ENCODE data around the gene ASPG. TPM values are rescaled to one million over a fixed set of nuclear protein-coding genes. Genes with fewer than 3 reads are reported as not detected.

Gene ASPG
- total and polyA plus RNA-seq, 2 experiments from 2014 or later = not detected

DNA sequence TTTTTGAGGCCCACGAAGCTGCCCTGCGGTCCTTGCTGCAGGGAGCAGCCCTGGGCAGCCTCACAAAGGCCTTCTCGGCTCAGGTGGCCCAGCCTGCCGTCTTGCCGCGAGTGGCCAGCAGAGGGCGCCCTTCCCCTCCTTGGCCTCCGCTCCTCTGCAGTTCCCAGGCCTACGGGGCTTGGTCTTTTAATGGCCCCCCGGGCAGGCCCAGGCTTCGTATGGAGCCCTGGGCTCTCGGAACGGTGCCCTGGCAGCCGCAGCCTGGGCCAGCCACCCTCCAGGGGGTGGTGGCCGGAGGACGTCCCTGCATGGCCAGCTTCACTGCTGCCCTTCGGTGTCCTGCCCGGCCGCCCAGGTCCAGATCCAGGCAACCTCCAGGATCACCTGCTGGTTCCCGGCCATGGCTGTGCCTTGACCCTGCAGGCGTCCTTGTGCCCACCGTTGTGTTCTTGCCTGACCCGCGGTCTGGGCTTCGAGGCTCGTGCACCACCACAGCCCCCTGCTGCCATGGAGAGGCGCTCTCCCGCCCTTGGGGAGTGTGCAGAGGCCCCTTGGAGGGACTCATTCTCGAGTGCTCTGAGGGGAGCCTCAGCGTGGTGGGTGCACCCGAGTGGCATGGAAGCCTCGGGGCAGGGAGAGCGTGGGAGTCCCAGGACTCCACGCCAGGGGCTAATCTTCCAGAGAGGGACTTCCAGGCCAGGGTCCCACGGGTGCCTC, 9.4 kb downstream of the ASPG start:
- Histone ChIP-seq H3K27me3 (replicated peaks; ENCODE audit: insufficient read depth) (no peaks in the 10 kb centered on the region), H3K4me2 (ENCODE audit: unreplicated experiment) (no peak overlapping the region), H3K9ac (no peak overlapping the region), H3K9me3 (ENCODE audit: low read depth) (no peaks in the 10 kb centered on the region), H3F3A (ENCODE audit: insufficient read depth) (no peaks in the 10 kb centered on the region), H3K27ac (no peak overlapping the region), H3K9me2 (ENCODE audit: insufficient read depth) (no peaks in the 10 kb centered on the region), H3K4me1 (ENCODE audit: insufficient read depth) (no peaks in the 10 kb centered on the region), H2AFZ (no peak overlapping the region), H3K36me3 (ENCODE audit: low read depth) (no peaks in the 10 kb centered on the region), H4K20me1 (ENCODE audit: insufficient read depth) (no peaks in the 10 kb centered on the region), H3K4me3 (no peak overlapping the region), H3K79me2 (ENCODE audit: insufficient read depth) (no peaks in the 10 kb centered on the region)
- in situ Hi-C loops (cut with MboI) = no loop called here
- 33% methylated on average over 31 to 32 of the region's 35 CpGs for WGBS, 2 experiments (ENCODE audit: low coverage in 1 of 2, low lambda C conversion rate in 2 of 2, missing lambda C conversion rate in 2 of 2)
- peak; percentile 55 for DNase-seq
- TF ChIP-seq EZH2 (IDR thresholded peaks at IDR 0.05; ENCODE audit: insufficient read depth, poor library complexity, severe bottlenecking) (no peak), EZH2phosphoT487 (IDR thresholded peaks at IDR 0.05; ENCODE audit: insufficient read depth, low read depth) (no peak)

DNA sequence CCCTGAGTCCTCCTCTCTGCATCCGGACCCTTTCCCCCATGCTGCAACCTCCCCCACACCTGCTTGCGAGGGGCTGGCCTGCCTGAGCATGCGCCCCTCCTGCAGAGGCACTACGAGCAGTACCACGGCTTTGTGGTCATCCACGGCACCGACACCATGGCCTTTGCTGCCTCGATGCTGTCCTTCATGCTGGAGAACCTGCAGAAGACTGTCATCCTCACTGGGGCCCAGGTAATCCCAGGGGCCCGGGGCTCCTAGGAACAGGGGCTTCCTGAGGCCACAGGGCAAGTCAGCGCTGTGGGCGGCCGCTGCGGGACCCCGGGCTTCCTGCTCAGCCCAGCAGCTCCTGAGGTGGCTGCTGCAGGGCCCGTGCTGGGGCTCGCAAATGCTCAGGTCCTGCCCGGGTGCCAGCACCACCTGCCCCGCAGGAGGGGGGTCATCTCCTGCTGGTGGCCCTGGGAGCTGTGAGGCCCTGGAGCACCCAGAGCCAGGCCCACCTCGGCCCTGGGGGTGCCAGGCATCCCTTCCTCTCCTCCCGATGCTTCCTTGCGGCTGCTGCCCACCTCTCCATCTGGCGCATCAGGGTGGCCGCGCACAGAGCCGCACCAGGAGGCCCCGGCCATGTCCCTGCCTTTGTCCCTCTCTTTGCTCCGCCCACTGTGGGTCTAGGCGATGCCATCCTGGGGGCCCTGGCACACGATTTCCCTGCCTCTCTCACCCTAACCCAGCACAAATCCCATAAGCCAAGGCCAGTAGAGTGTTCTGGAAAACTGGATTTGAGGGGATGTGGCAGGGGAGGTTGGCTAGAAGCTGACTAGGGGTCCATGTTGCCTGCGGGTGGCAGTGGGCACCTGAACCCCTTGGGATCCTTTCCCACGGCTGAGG, 10.2 kb downstream of the ASPG start:
- in situ Hi-C loops (cut with MboI) = no loop called here
- H4K20me1 ChIP-seq (ENCODE audit: insufficient read depth) = no peaks in the 10 kb centered on the region
- no peaks in the 10 kb centered on the region for H3K36me3 ChIP-seq (ENCODE audit: low read depth)
- no peaks in the 10 kb centered on the region for H3K9me3 ChIP-seq (ENCODE audit: low read depth)
- H3K4me1 ChIP-seq (ENCODE audit: insufficient read depth) = no peaks in the 10 kb centered on the region
- no peak for TF ChIP-seq EZH2 (IDR thresholded peaks at IDR 0.05; ENCODE audit: insufficient read depth, poor library complexity, severe bottlenecking)
- TF ChIP-seq EZH2phosphoT487 (IDR thresholded peaks at IDR 0.05; ENCODE audit: insufficient read depth, low read depth) = no peak
- 61 to 64% methylated on average over 30 to 31 of the region's 31 CpGs for WGBS, 2 experiments (ENCODE audit: low coverage in 1 of 2, low lambda C conversion rate in 2 of 2, missing lambda C conversion rate in 2 of 2)
- H3K9me2 ChIP-seq (ENCODE audit: insufficient read depth) = no peaks in the 10 kb centered on the region
- DNase-seq = no peak
- H3K79me2 ChIP-seq (ENCODE audit: insufficient read depth) = no peaks in the 10 kb centered on the region
- H3K4me3 ChIP-seq = no peak overlapping the region
- no peak overlapping the region for H3K4me2 ChIP-seq (ENCODE audit: unreplicated experiment)
- H2AFZ ChIP-seq = no peak overlapping the region
- H3F3A ChIP-seq (ENCODE audit: insufficient read depth) = no peaks in the 10 kb centered on the region
- no peak overlapping the region for H3K27ac ChIP-seq
- no peak overlapping the region for H3K9ac ChIP-seq
- no peaks in the 10 kb centered on the region; the same call in 1 of the 2 replicates for H3K27me3 ChIP-seq (replicated peaks; ENCODE audit: insufficient read depth)

DNA sequence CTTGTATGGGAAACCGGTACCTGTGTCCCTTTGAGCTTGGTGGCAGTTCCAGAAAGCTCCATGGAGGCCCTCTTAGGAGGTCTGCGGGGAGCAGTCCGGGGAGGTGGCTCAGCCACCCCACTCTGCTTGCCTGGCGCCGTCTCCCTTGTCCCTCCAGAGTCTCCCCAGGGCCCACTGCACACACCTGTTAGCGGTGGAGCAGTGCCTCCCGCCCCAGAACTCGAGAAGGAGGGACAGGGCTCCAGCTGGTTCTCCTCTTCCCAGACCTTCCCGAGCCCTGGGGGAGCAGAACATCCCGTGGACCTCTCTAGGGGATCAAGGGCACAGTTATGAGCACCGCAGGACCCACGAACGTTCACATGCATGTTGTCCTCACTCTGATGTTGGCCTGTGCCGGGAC, 10.8 kb downstream of the ASPG start:
- no peak overlapping the region for H3K27ac ChIP-seq
- in situ Hi-C loops (cut with MboI) = no loop called here
- H3K36me3 ChIP-seq (ENCODE audit: low read depth) = no peaks in the 10 kb centered on the region
- H4K20me1 ChIP-seq (ENCODE audit: insufficient read depth) = no peaks in the 10 kb centered on the region
- H3K4me2 ChIP-seq (ENCODE audit: unreplicated experiment) = no peak overlapping the region
- no peak overlapping the region for H3K4me3 ChIP-seq
- 44 to 45% methylated on average over 13 to 14 of the region's 14 CpGs for WGBS, 2 experiments (ENCODE audit: low coverage in 1 of 2, low lambda C conversion rate in 2 of 2, missing lambda C conversion rate in 2 of 2)
- no peak overlapping the region for H2AFZ ChIP-seq
- H3K27me3 ChIP-seq (replicated peaks; ENCODE audit: insufficient read depth) = no peaks in the 10 kb centered on the region; the same call in 1 of the 2 replicates
- no peak for TF ChIP-seq EZH2phosphoT487 (IDR thresholded peaks at IDR 0.05; ENCODE audit: insufficient read depth, low read depth)
- TF ChIP-seq EZH2 (IDR thresholded peaks at IDR 0.05; ENCODE audit: insufficient read depth, poor library complexity, severe bottlenecking) = no peak
- H3K9ac ChIP-seq = no peak overlapping the region
- no peak for DNase-seq
- H3K9me3 ChIP-seq (ENCODE audit: low read depth) = no peaks in the 10 kb centered on the region
- no peaks in the 10 kb centered on the region for H3K4me1 ChIP-seq (ENCODE audit: insufficient read depth)
- H3K79me2 ChIP-seq (ENCODE audit: insufficient read depth) = no peaks in the 10 kb centered on the region
- no peaks in the 10 kb centered on the region for H3K9me2 ChIP-seq (ENCODE audit: insufficient read depth)
- no peaks in the 10 kb centered on the region for H3F3A ChIP-seq (ENCODE audit: insufficient read depth)

DNA sequence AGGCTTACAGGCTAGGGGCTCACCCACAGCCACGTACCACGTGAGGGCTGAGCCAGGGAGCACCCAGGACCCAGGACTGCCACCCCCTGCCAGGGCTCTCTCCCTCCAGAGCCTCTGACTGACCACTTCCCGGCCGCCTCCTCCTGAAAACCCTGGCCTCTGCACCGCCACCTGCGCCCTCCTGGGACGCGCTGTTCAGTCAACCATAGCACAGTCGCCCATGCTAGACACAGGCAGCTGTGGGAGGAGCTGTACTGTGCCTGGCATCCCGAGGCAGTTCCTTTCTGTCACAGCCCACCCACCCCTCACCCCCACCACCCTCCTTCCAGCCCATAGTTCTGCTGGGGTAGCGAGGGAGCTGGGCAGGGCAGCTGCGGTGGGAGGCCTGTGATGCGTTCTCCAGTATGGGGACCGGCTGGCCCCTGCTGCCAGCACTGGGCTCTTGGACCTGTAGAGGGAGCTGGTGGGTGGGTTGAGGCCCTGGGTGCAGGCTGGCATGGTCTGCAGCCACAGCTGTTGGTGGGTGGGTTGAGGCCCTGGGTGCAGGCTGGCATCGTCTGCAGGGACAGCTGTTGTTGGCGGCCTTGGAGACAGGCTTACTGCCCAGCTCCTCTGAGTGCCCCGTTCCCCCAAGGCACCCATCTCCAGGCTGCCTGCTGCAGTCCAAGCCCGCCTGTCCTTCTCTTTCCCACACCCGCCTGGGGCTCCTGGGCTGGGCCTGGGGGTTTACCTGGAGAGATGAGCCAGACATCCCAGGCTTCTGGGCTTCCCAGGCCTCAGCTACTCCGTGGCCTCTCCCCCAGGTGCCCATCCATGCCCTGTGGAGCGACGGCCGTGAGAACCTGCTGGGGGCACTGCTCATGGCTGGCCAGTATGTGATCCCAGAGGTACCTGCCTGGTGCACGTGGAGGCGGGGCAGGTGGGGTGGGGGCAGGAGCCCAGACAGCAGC, 11.5 kb downstream of the ASPG start:
- Histone ChIP-seq H3K9ac (no peak overlapping the region), H3K79me2 (ENCODE audit: insufficient read depth) (no peaks in the 10 kb centered on the region), H3K27me3 (replicated peaks; ENCODE audit: insufficient read depth) (no peaks in the 10 kb centered on the region; the same call in 1 of the 2 replicates), H3K4me1 (ENCODE audit: insufficient read depth) (no peaks in the 10 kb centered on the region), H3K4me2 (ENCODE audit: unreplicated experiment) (no peak overlapping the region), H3F3A (ENCODE audit: insufficient read depth) (no peaks in the 10 kb centered on the region), H4K20me1 (ENCODE audit: insufficient read depth) (no peaks in the 10 kb centered on the region), H3K9me3 (ENCODE audit: low read depth) (no peaks in the 10 kb centered on the region), H3K9me2 (ENCODE audit: insufficient read depth) (no peaks in the 10 kb centered on the region), H3K27ac (no peak overlapping the region), H2AFZ (no peak overlapping the region), H3K36me3 (ENCODE audit: low read depth) (no peaks in the 10 kb centered on the region), H3K4me3 (no peak overlapping the region)
- 50 to 57% methylated on average over 21 to 22 of the region's 25 CpGs for whole genome bisulfite sequencing, 2 experiments (ENCODE audit: low coverage in 1 of 2, low lambda C conversion rate in 2 of 2, missing lambda C conversion rate in 2 of 2)
- in situ Hi-C loops (cut with MboI) = no loop called here
- TF ChIP-seq EZH2 (IDR thresholded peaks at IDR 0.05; ENCODE audit: insufficient read depth, poor library complexity, severe bottlenecking) = no peak
- DNase-seq = peak; percentile 16

All from GM23248 (cell line).